GM21619 (cell line): ENCODE measurements around the gene IRF2BP2.
"Not testable (repeated sequence)": the region's sequence is repeated elsewhere in the genome, so short reads cannot be mapped to it uniquely, and the experiment has no call there.

Experiments used
- ATAC-seq: cut with Tn5 transposase; IDR thresholded peaks from one replicate; pipeline ENCODE4 v1.9.1; 2021; ENCODE audit not compliant: unreplicated experiment

IRF2BP2 gene

GRCh38 chr1:234634922-234635321 lies 24.9 kb upstream of the IRF2BP2 start:
- not testable (repeated sequence) for ATAC-seq

GRCh38 chr1:234634387-234634786 lies 24.4 kb upstream of the IRF2BP2 start:
- ATAC-seq: no peak

GRCh38 chr1:234633246-234634003 lies 23.4 kb upstream of the IRF2BP2 start:
- ATAC-seq: no peak

- ATAC-seq: no peak
These were observed 22.2 kb upstream of the IRF2BP2 start for GRCh38 chr1:234632225-234632624.

- ATAC-seq: no peak
These were observed 21.7 kb upstream of the IRF2BP2 start for GRCh38 chr1:234631721-234632125.

- ATAC-seq: no peak
These were observed 19.0 kb upstream of the IRF2BP2 start for GRCh38 chr1:234629026-234629425.

GRCh38 chr1:234628089-234628488 lies 18.1 kb upstream of the IRF2BP2 start:
- no peak for ATAC-seq

GRCh38 chr1:234627009-234627950 lies 17.3 kb upstream of the IRF2BP2 start:
- no peak for ATAC-seq

DNA sequence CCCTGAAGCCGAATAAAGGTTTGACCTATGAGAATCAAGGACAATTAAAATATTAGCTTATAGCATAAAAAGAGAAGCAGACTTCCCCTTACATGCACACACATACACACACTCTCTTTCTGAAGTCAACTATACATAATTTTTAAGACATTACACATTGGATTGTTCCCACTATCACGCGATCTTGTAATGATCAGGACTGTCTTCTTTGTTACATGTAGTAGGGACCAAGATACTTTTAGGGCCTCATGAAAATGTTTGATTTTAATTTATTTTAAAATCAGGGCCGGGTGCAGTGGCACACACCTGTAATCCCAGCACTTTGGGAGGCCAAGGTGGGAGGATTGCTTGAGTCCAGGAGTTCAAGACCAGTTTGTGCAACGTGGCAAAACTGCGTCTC lies 16.4 kb upstream of the IRF2BP2 start:
- no peak for ATAC-seq

DNA sequence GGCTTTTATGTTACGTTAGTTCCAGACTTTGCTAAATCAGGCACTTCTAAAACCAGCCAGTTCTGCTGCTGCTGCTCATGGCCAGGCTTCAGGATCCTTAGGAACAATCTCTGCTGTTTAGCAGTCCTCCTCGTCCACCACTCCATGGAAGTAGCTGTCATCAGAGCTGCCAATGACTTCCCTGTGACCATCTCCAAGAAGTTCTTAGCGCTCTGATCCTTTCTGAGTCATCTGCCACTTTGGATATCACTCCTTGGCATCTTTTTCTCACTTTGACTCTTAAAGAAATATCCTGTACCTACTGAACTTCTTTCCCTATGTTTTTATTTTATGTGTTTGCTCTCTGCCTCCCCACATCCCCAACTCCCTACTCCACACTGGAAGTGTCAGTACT lies 14.7 kb upstream of the IRF2BP2 start:
- ATAC-seq: no peak

DNA sequence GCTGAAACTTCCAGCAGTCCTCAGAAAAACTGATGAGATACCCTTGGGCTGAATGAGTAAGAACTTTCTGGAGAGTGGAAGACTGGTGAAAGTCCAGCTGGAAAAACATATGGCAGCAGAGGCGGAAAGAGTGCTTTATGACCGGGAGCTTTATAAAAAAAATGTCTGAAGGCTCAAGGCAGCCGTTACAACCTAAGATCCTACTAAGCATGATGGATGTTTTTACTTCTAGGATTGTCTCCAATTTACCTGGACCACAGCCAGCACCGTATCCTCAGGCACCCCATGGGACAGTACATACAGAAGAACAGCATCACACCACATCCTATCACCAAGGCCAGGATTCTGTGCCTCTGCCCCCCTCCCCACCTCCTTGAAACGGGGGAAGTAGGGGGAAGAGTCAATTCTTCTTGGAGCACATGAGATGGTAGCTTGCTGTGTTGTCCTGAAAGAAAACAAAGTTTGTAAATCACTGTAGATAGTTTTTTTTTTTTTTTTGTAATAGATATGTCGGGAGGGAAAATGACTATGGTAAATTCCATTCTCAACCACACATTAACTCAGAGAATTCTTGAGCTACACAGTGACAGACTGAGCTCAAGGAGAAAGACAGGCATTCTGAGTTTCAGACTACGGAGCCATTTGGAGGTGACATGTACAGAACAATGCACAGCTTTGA lies 11.8 kb upstream of the IRF2BP2 start:
- no peak for ATAC-seq

DNA sequence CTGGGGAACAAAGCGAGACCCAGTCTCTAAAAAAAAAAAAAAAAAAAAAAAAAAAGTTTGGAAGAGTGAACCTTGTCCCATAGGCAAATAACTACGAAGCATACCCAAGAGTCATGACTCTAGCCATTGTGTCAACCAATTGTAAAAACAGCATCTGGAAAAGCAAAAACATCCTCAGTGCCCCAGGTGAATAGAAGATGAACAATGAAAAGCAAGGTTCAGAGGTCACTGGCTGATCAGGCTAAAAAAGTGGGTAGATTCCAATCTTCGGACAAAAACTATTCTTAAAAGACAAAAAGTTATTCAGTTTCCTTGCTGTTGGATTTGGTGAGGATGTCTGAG lies 11.1 kb upstream of the IRF2BP2 start:
- ATAC-seq: no peak

- no peak for ATAC-seq
These were observed 10.5 kb upstream of the IRF2BP2 start for GRCh38 chr1:234620272-234621126.

DNA sequence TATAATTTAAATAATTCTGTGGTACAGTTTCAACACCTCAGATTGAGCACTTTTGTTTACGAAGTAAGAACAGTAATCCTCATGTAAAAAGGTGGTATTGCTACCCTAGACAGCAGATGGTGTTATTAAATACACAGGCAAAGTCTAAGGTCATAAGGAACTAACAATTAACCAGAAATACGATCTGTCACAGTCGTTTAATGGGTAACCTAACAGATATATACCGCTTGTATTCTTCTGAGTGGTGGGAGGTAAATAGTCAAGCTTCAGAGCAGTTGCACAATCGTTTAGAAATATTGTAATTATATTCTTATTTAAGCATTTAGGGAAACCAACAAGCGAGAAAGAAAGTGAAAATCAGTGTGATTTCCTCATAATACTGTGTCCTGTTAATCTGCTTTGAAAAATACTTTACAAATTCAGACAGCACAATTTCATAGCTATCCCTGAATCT lies 9.8 kb upstream of the IRF2BP2 start:
- ATAC-seq: no peak

- ATAC-seq: no peak
These were observed 9.1 kb upstream of the IRF2BP2 start for GRCh38 chr1:234619071-234619480.

- no peak for ATAC-seq
These were observed 8.7 kb upstream of the IRF2BP2 start for GRCh38 chr1:234618737-234619049.

DNA sequence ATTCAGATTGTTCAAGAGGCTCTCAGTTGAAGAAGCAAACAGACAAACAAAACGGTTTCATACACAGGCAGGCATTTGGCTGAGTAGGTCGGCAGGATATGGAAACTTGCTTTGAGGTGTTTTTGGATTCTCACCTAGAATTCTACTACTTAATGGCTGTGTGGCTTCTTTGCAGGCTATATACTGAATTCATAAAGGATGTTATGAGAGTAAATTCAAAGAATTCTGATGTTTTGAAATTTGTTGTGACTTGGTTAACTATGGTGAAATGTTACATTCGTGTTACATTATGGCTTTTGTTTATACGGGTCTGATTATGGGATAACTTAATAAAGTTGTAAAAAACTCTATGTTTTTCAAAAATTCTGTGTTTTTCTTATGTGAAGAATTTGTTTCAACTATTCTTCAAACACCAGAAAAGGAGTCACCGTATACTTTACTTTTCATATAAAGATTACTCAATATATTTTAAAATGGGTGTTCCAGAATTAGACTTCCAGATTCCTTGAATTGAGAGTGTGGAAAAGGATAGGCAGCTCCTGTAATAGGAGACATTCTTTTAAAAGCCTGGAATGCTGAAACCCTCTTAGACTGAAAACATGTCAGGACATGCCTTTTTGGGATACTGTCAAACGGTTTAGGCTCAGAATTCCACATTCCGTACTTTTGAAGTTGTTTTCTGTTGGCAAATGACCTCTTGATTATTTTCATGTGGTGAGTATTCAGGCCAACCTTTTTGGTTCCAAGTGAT lies 8.2 kb upstream of the IRF2BP2 start:
- no peak for ATAC-seq

DNA sequence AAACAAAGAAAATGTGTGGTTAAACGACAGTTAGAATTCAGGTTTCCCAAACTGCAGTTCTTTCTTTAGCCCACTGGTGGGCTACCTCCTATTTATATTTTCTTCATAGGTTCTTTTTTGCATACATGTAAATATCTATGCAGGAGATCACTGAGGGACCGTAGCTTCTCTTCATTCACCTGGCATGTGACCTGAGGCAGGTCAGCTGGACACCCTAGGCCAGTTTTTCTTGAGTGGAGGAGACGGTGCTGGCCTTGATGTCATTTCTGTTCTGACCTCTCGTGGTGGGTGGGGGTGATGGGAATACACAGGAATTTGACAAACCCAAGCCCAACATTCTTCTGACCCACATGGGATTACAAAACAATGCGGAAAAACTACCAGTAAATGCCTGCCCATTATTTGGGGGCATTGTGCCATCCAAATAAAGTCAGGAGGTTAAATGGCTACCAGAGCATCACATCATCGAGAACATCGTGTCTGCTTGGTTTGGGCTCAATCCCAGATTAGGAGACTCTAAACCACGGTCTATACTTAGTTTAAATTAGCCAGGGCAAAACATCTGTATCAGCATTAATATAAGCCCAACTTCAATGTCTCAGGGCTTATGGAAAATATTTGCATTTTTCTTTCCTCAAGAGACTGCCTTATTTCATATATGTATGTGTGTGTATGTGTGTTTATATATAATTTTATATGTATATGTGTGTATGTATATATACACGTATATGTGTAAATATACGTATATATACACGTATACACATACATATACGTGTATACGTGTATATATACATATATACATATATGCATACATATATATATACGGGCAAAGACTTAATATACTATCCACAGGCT lies 7.4 kb upstream of the IRF2BP2 start:
- no peak for ATAC-seq

DNA sequence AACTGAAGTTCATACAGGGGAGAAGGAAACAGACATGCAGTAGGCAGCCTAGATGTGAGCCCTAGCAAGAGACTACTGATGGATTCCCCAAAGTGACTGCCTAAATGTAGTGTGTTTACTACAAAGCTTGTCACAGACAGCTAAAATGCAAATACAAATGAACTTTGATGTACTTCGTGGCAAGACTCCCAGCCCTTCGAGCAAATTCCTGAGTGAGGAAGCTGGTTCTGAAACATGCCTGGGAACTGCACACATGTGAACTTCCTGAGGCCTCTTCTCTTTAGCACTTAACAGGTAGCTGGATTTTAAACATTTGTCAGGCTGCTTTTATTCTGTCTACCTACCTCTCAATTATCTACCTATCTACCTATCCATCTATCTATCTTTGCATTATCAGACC lies 6.7 kb upstream of the IRF2BP2 start:
- ATAC-seq: no peak
